H1 (cell line): Measurements from ENCODE around the gene SCO2. TPM values are rescaled to one million over a fixed set of nuclear protein-coding genes. Genes with fewer than 3 reads are reported as not detected.

Source experiments
- CTCF ChIA-PET: fragments of 300-600 bp; sonication (Branson Sonifier 250); formaldehyde crosslinking; loops from one replicate; lab custom pipeline; 2021; ENCODE audit not compliant: partially characterized antibody; lab: Charles Lee
- POLR2A ChIA-PET: fragments of 300-600 bp; sonication (Branson Sonifier 250); formaldehyde crosslinking; loops from one replicate; lab custom pipeline; 2021; ENCODE audit warnings: inconsistent platforms; ENCODE audit not compliant: partially characterized antibody; lab: Charles Lee
- DNase-seq, 2 experiments: peaks; one replicate each; pipeline versions ENCODE4 v3.0.0 to v3.0.0-alpha.2; 2010 to 2022; ENCODE audit warnings: low spot score in 2 of 2, low read depth in 1 of 2, mixed read lengths in 1 of 2
- FAIRE-seq: peaks from 2 replicates; lab custom pipeline; 2011; peaks lifted over from hg19 to GRCh38; lab: Jason Lieb, UNC
- H2AFZ ChIP-seq: 2 replicates; pipeline ENCODE4 v1.8.1; 2012; ENCODE audit warnings: low read length, inconsistent platforms
- H2AK5ac ChIP-seq: 2 replicates; pipeline ENCODE4 v1.6.1; 2013; ENCODE audit warnings: low read depth, low read length
- H2BK120ac ChIP-seq: replicated peaks from 2 replicates; pipeline ENCODE3; 2013; ENCODE audit warnings: low read depth, low read length, inconsistent platforms
- H2BK12ac ChIP-seq: 2 replicates; pipeline ENCODE4 v1.6.1; 2013; ENCODE audit warnings: low read depth, low read length
- H2BK15ac ChIP-seq: 2 replicates; pipeline ENCODE4 v1.6.1; 2013; ENCODE audit warnings: low read length
- H2BK20ac ChIP-seq: 2 replicates; pipeline ENCODE4 v1.6.1; 2013; ENCODE audit warnings: low read length
- H2BK5ac ChIP-seq: 2 replicates; pipeline ENCODE4 v1.6.1; 2013; ENCODE audit warnings: low read depth, low read length
- H3K14ac ChIP-seq: 2 replicates; pipeline ENCODE4 v1.6.1; 2013; ENCODE audit warnings: inconsistent platforms; ENCODE audit not compliant: insufficient read length
- H3K18ac ChIP-seq: 2 replicates; pipeline ENCODE4 v1.6.1; 2013; ENCODE audit warnings: low read length; ENCODE audit errors: extremely low read depth
- H3K23ac ChIP-seq: 2 replicates; pipeline ENCODE4 v1.6.1; 2013; ENCODE audit warnings: inconsistent platforms; ENCODE audit not compliant: insufficient read length
- H3K23me2 ChIP-seq: 2 replicates; pipeline ENCODE4 v1.6.1; 2013; ENCODE audit warnings: low read depth, low read length
- H3K27ac ChIP-seq: 2 replicates; pipeline ENCODE4 v1.6.1; 2011; ENCODE audit warnings: low read depth, low read length, inconsistent platforms
- H3K27me3 ChIP-seq, 4 experiments: replicated peaks in 1 of 4; 1 replicate in 1 of 4; 2 replicates in 3 of 4; pipeline versions ENCODE4 v1.6.1 to v1.8.1; 2011 to 2013; ENCODE audit warnings: low read length in 3 of 4, mild to moderate bottlenecking in 3 of 4, inconsistent platforms in 2 of 4, mixed read lengths in 2 of 4, moderate library complexity in 1 of 4; ENCODE audit not compliant: control insufficient read depth in 3 of 4, insufficient read depth in 3 of 4; ENCODE audit errors: extremely low read depth in 1 of 4
- H3K36me3 ChIP-seq, 4 experiments: 2 replicates each; pipeline versions ENCODE4 v1.6.1 to v1.8.1; 2011 to 2013; ENCODE audit warnings: mild to moderate bottlenecking in 4 of 4, low read length in 3 of 4, moderate library complexity in 2 of 4, control low read depth in 1 of 4, inconsistent platforms in 1 of 4; ENCODE audit not compliant: insufficient read depth in 4 of 4, control insufficient read depth in 2 of 4
- H3K4ac ChIP-seq: replicated peaks from 2 replicates; pipeline ENCODE3; 2013; ENCODE audit warnings: low read length, low read depth, mixed read lengths, inconsistent platforms; ENCODE audit not compliant: insufficient read length
- H3K4me1 ChIP-seq, 4 experiments: replicated peaks in 1 of 4; 1 replicate in 1 of 4; 2 replicates in 3 of 4; pipeline versions ENCODE4 v1.6.1 to v1.8.1; 2011 to 2013; ENCODE audit warnings: low read length in 3 of 4, inconsistent platforms in 2 of 4, mixed read lengths in 1 of 4; ENCODE audit not compliant: insufficient read depth in 4 of 4, control insufficient read depth in 3 of 4
- H3K4me2 ChIP-seq, 2 experiments: 2 replicates each; pipeline versions ENCODE4 v1.6.1 to v1.8.1; 2011 to 2013; ENCODE audit warnings: low read depth in 2 of 2, low read length in 2 of 2, control low read depth in 1 of 2, inconsistent platforms in 1 of 2, mild to moderate bottlenecking in 1 of 2; ENCODE audit not compliant: insufficient read depth in 1 of 2
- H3K4me3 ChIP-seq, 4 experiments: fragments of 200-600, 300-600 bp in 1 of 4; sonication (generic), shearing (Covaris generic), sonication (Bioruptor Twin) in 1 of 4; 2 replicates each; pipeline versions ENCODE4 v1.5.1 to v1.8.1; 2011 to 2016; ENCODE audit warnings: low read length in 4 of 4, low read depth in 3 of 4, control low read depth in 2 of 4, inconsistent platforms in 2 of 4, mild to moderate bottlenecking in 2 of 4, mixed read lengths in 1 of 4, moderate library complexity in 1 of 4; ENCODE audit not compliant: insufficient read depth in 2 of 4; ENCODE audit errors: extremely low read depth in 1 of 4
- H3K56ac ChIP-seq: replicated peaks from 2 replicates; pipeline ENCODE3; 2013; ENCODE audit warnings: low read depth, mild to moderate bottlenecking, mixed read lengths, low read length, inconsistent platforms; ENCODE audit not compliant: insufficient read length
- H3K79me1 ChIP-seq: 2 replicates; pipeline ENCODE4 v1.6.1; 2013; ENCODE audit warnings: low read depth, low read length, control low read depth
- H3K79me2 ChIP-seq, 2 experiments: 2 replicates each; pipeline versions ENCODE4 v1.6.1 to v1.8.1; 2012 to 2013; ENCODE audit warnings: low read length in 2 of 2, mild to moderate bottlenecking in 2 of 2, inconsistent platforms in 1 of 2; ENCODE audit not compliant: insufficient read depth in 2 of 2, control insufficient read depth in 1 of 2
- H3K9ac ChIP-seq, 4 experiments: replicated peaks in 1 of 4; 1 replicate in 1 of 4; 2 replicates in 3 of 4; pipeline versions ENCODE4 v1.6.1 to v1.8.1; 2011 to 2013; ENCODE audit warnings: low read depth in 3 of 4, low read length in 3 of 4, control low read depth in 2 of 4, mild to moderate bottlenecking in 2 of 4, moderate library complexity in 2 of 4, inconsistent platforms in 1 of 4; ENCODE audit errors: extremely low read depth in 1 of 4
- H3K9me3 ChIP-seq, 2 experiments: 2 replicates each; pipeline versions ENCODE4 v1.6.1 to v1.8.1; 2012 to 2013; ENCODE audit warnings: mild to moderate bottlenecking in 2 of 2, moderate library complexity in 2 of 2, control low read depth in 1 of 2, inconsistent platforms in 1 of 2, low read depth in 1 of 2, low read length in 1 of 2, mixed read lengths in 1 of 2; ENCODE audit not compliant: insufficient read depth in 2 of 2
- H4K20me1 ChIP-seq, 2 experiments: replicated peaks in 1 of 2; 2 replicates each; pipeline versions ENCODE3 to v1.8.1; 2011 to 2013; ENCODE audit warnings: inconsistent platforms in 2 of 2, low read length in 2 of 2, mild to moderate bottlenecking in 1 of 2; ENCODE audit not compliant: insufficient read depth in 2 of 2, control insufficient read depth in 1 of 2
- H4K5ac ChIP-seq: 2 replicates; pipeline ENCODE4 v1.6.1; 2013; ENCODE audit warnings: low read length, low read depth, mixed read lengths, inconsistent platforms; ENCODE audit not compliant: insufficient read length
- H4K8ac ChIP-seq: 2 replicates; pipeline ENCODE4 v1.8.0; 2013; ENCODE audit warnings: mild to moderate bottlenecking, moderate library complexity, low read length, inconsistent platforms; ENCODE audit not compliant: insufficient read depth; ENCODE audit errors: extremely low read depth
- H4K91ac ChIP-seq: replicated peaks from 2 replicates; pipeline ENCODE3; 2013; ENCODE audit warnings: low read length, mixed read lengths, inconsistent platforms; ENCODE audit not compliant: insufficient read length
- CREB1 ChIP-seq: IDR thresholded peaks from 2 replicates; pipeline ENCODE4 v1.6.1; 2012; ENCODE audit warnings: inconsistent platforms
- JUND ChIP-seq: IDR thresholded peaks from 2 replicates; pipeline ENCODE4 v1.6.1; 2011; ENCODE audit warnings: mild to moderate bottlenecking, improper control_type of control experiment, low read length
- MAX ChIP-seq: IDR thresholded peaks from 2 replicates; pipeline ENCODE4 v1.6.1; 2012; ENCODE audit warnings: inconsistent platforms
- NANOG ChIP-seq: IDR thresholded peaks from 2 replicates; pipeline ENCODE4 v1.6.1; 2011; ENCODE audit warnings: low read length, low read depth, mild to moderate bottlenecking, inconsistent platforms; ENCODE audit not compliant: insufficient read depth, poor library complexity, severe bottlenecking
- PHF8 ChIP-seq: fragments of 200-600 bp; sonication (generic); conservative IDR thresholded peaks from 2 replicates; pipeline ENCODE4 v1.7.1; 2012; ENCODE audit warnings: low read depth, mild to moderate bottlenecking, inconsistent platforms, low read length, moderate library complexity
- RFX5 ChIP-seq: IDR thresholded peaks from 2 replicates; pipeline ENCODE4 v1.6.1; 2011; ENCODE audit warnings: low read depth, low read length, improper control_type of control experiment, borderline replicate concordance
- SIRT6 ChIP-seq: IDR thresholded peaks from one replicate; pipeline ENCODE4 v1.7.1; 2012; ENCODE audit warnings: low read length, inconsistent platforms
- TAF1 ChIP-seq: IDR thresholded peaks from 2 replicates; pipeline ENCODE4 v1.6.1; 2011; ENCODE audit warnings: mild to moderate bottlenecking, low read depth, low read length
- WGBS, 2 experiments: shearing (Covaris generic) in 1 of 2; methylation state at CpG; one replicate each; pipeline versions ENCODE4 v1.1.6 to v1.1.7; 2013 to 2015; ENCODE audit warnings: low lambda C conversion rate in 2 of 2, mixed read lengths in 2 of 2, inconsistent platforms in 1 of 2, low coverage in 1 of 2, missing lambda C conversion rate in 1 of 2; ENCODE audit not compliant: insufficient replicate concordance in 2 of 2, insufficient coverage in 1 of 2, insufficient read length in 1 of 2; ENCODE audit errors: extremely low coverage in 1 of 2, missing lambda C conversion rate in 1 of 2; 5-methylcytosine and 5-hydroxymethylcytosine counted together
- polyA plus RNA-seq, 7 experiments: library from polyadenylated mRNA; depleted of rRNA in 3 of 7; stranded (reverse) in 5 of 7; unstranded in 2 of 7; fragments of >200 nt in 5 of 7; fragments of 200-250 nt in 2 of 7; gene quantifications; 1 replicate in 5 of 7; 2 replicates in 1 of 7; 4 replicates in 1 of 7; pipeline versions ENCODE4 v1.2.1 to v1.2.3, GENCODE V29; 2011 to 2013; ENCODE audit warnings: missing spikeins in 2 of 7, mixed read lengths in 2 of 7
- total RNA-seq: library from RNA; stranded (reverse); fragmentation: NEBNext Ultra II Directional; extraction: Animal tissue kit (Norgen Biotek cat#: 25700); gene quantifications from 2 replicates; pipeline ENCODE4 v1.2.1, GENCODE V29; 2021
- TF ChIP-seq, protein P1 (sequence below): IDR thresholded peaks from 2 replicates; pipeline ENCODE4 v1.6.1; 2012; ENCODE audit warnings: inconsistent platforms
- TF ChIP-seq, protein P2 (sequence below), 3 experiments: IDR thresholded peaks; 1 replicate in 2 of 3; 2 replicates in 1 of 3; pipeline versions ENCODE4 v1.5.1 to v1.6.1; 2011; ENCODE audit warnings: low read length in 3 of 3, mild to moderate bottlenecking in 3 of 3, inconsistent platforms in 2 of 3, low read depth in 1 of 3, moderate library complexity in 1 of 3; ENCODE audit not compliant: insufficient read depth in 1 of 3; ENCODE audit errors: control extremely low read depth in 1 of 3

SCO2 gene
- total and polyA plus RNA-seq, 2 of the 8 experiments (the other 6 are each of a cell fraction or from before 2014, with no cell fraction given) = 2.0 TPM; not detected in 1

DNA sequence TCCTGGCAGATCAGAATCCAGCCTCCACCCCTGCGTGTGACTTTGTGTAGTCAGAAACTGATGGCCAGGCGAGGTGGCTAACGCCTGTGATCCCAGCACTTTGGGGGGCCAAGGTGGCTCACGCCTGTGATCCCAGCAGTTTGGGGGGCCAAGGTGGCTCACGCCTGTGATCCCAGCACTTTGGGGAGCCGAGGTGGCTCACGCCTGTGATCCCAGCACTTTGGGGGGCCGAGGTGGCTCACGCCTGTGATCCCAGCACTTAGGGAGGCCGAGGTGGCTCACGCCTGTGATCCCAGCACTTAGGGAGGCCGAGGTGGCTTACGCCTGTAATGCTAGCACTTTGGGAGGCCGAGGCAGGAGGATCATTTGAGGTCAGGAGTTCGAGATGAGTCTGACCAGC lies 12.2 kb downstream of the SCO2 start:
- Histone ChIP-seq H2AK5ac (no peak overlapping the region), H2BK20ac (no peak overlapping the region), H3K56ac (no peak overlapping the region), H4K5ac (no peak overlapping the region), H3K4ac (no peak overlapping the region), H3K14ac (no peak overlapping the region), H3K9me3 (no peaks in the 10 kb centered on the region), H3K9ac (no peak overlapping the region), H3K27me3 (no peaks in the 10 kb centered on the region), H3K23me2 (peaks cover 4% of the 10 kb centered on the region; the same call in 1 of the 2 replicates), H3K4me3 (no peak overlapping the region), H3K23ac (no peak overlapping the region), H2BK120ac (no peak overlapping the region), H2BK5ac (no peak overlapping the region), H3K4me2 (no peak overlapping the region), H3K36me3 (peaks cover 0 to 5% (median 0%) of the 10 kb centered on the region in 4 experiments; a peak in 2 of 8 replicates), H3K79me1 (peaks cover 20% of the 10 kb centered on the region; the same call in 1 of the 2 replicates), H2BK15ac (no peak overlapping the region), H3K4me1 (peaks cover 0 to 4% (median 1%) of the 10 kb centered on the region in 4 experiments; a peak in 4 of 7 replicates), H4K20me1 (peaks cover 9 to 23% of the 10 kb centered on the region in 2 experiments), H3K79me2 (peaks cover 10 to 49% of the 10 kb centered on the region in 2 experiments), H2BK12ac (no peak overlapping the region), H3K27ac (no peak overlapping the region), H2AFZ (no peak overlapping the region), H3K18ac (no peak overlapping the region), H4K91ac (no peak overlapping the region), H4K8ac (no peak overlapping the region)
- DNase-seq (no peak), FAIRE-seq (no peak)
- POLR2A ChIA-PET = interaction anchor here (1.4 kb wide), 1 partner anchor 30 kb away, joined by 3 read pairs; no protein-coding TSS in a partner anchor
- CTCF ChIA-PET = no interaction called here
- WGBS, 2 experiments = 92% methylated on average over 12 of the region's 15 CpGs; no CpG with 5 or more reads in 1 of the 2 experiments
- TF ChIP-seq JUND (no peak), MAX (no peak), TAF1 (no peak), PHF8 (no peak), NANOG (no peak), SIRT6 (no peak), RFX5 (no peak), CREB1 (no peak)
- TF ChIP-seq, protein P1, sequence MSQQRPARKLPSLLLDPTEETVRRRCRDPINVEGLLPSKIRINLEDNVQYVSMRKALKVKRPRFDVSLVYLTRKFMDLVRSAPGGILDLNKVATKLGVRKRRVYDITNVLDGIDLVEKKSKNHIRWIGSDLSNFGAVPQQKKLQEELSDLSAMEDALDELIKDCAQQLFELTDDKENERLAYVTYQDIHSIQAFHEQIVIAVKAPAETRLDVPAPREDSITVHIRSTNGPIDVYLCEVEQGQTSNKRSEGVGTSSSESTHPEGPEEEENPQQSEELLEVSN = no peak
- TF ChIP-seq, protein P2, sequence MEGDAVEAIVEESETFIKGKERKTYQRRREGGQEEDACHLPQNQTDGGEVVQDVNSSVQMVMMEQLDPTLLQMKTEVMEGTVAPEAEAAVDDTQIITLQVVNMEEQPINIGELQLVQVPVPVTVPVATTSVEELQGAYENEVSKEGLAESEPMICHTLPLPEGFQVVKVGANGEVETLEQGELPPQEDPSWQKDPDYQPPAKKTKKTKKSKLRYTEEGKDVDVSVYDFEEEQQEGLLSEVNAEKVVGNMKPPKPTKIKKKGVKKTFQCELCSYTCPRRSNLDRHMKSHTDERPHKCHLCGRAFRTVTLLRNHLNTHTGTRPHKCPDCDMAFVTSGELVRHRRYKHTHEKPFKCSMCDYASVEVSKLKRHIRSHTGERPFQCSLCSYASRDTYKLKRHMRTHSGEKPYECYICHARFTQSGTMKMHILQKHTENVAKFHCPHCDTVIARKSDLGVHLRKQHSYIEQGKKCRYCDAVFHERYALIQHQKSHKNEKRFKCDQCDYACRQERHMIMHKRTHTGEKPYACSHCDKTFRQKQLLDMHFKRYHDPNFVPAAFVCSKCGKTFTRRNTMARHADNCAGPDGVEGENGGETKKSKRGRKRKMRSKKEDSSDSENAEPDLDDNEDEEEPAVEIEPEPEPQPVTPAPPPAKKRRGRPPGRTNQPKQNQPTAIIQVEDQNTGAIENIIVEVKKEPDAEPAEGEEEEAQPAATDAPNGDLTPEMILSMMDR (IDR thresholded peaks at IDR 0.05; ENCODE audit: control extremely low read depth in 1 of 3, insufficient read depth in 1 of 3, low read depth in 1 of 3, low read length in 3 of 3) = no peak
